GM18873 (cell line): ENCODE measurements around the gene DYNLRB2.

Source experiments
- ATAC-seq: cut with Tn5 transposase; IDR thresholded peaks from one replicate; pipeline ENCODE4 v1.9.1; 2021; ENCODE audit warnings: mild to moderate bottlenecking, moderate library complexity, moderate number of reproducible peaks; ENCODE audit not compliant: unreplicated experiment, low FRiP score

The DYNLRB2 gene

GRCh38 chr16:80592273-80592672 lies 51.5 kb downstream of the DYNLRB2 start:
- ATAC-seq: no peak

DNA sequence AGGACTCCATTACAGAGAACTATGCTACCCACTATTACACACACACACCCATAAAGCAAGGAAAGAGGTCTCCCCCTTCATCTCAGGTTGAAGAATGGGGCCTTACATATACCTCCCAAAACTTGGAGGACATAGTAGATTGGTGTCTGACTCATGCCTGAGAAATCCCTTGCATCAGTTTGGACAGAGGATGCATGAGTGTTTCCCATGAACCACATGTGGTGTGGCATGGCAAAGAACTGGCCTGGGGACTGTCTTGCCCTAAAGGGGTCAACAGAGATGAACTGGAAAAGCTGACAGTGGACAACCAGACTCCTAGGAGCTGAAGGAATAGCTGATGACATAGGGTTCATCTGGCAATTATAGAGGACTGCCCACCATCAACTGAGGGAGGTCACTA lies 54.0 kb downstream of the DYNLRB2 start:
- no peak for ATAC-seq

DNA sequence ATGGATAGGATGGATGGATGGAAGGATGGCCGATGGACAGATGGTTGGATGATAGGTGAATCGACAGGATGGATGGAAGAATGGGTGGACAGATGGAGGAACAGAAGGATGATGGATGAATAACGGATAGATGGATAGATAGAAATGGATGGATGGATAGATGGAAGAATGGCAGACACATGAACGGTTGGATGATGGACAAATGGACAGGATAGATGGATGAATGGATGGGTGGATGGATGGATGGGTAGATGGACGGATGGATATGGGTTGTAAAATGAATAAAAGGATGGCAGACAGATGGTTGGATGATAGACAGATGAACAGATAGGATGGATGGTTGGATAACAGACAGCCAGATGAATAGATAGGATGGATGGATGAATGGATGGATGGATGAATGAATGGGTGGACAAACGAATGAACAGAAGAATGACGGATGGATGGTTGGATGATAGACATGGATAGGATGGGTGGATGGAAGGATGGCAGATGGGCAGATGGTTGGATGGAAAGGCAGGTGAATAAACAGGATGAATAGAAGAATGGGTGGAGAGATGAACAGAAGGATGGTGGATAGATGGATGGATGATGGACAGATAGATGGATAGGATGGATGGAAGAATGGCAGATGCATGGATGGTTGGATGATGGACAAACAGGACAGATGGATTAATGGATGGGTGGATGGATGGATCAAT lies 55.9 kb downstream of the DYNLRB2 start:
- ATAC-seq: no peak

DNA sequence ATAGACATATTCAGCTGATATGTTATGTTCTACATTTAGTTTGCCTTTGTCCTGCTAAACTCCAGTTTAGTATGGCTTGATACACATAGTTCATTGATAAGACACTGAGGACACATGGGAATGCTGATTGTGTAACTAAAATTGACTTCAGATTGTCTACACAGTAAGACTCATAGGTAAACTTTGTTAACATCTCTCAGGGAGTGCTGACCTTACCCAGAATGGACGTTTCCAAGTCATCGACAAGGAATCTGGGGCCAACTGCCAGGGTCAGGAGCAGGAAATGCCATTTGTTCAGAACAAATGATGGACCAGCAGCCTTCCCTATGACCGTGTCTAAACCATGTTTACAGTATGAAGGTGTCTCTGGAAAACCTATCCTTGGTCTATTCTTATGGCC lies 58.7 kb downstream of the DYNLRB2 start:
- ATAC-seq: no peak
